ENCODE measurements around the gene SPRED3. TPM values are rescaled to one million over a fixed set of nuclear protein-coding genes. Genes with fewer than 3 reads are reported as not detected.

SPRED3 gene
- total RNA-seq, 1 experiment from 2014 or later = 7.2 TPM

GRCh38 chr19:38375098-38375493 is 13.4 kb upstream of the SPRED3 start:
- DNase-seq (ENCODE audit: low spot score) = no peak
- no peak for ATAC-seq
- Mint-ChIP-seq H3K9me3 (no peaks in the 10 kb centered on the region), H3K36me3 (peaks cover 12% of the 10 kb centered on the region), H3K27ac (peak overlapping the region; percentile 32), H3K4me3 (peak overlapping the region; percentile 100), H3K27me3 (ENCODE audit: low read depth) (peaks cover 22% of the 10 kb centered on the region), H3K4me1 (peaks cover 14% of the 10 kb centered on the region)
- CTCF ChIA-PET = interaction anchor here (0.6 to 4.8 kb wide), 10 partner anchors 11 to 232 kb away, joined by 4 to 94 read pairs (median 7); partner anchors contain the start of genes C19orf33, FAM98C, GGN and SPRED3
- POLR2A ChIA-PET = interaction anchor here (1.2 to 2.5 kb wide), 5 partner anchors 13 to 55 kb away, joined by 4 to 27 read pairs (median 6); partner anchors contain the start of genes FAM98C, GGN, KCNK6 and SPRED3
- TF ChIP-seq NR2C2 (CRISPR knock-in tag; IDR thresholded peaks at IDR 0.05) (no peak), ELF4 (CRISPR knock-in tag; IDR thresholded peaks at IDR 0.05; ENCODE audit: low read depth) (no peak), NFATC4 (CRISPR knock-in tag; IDR thresholded peaks at IDR 0.05) (no peak), RORB (CRISPR knock-in tag; IDR thresholded peaks at IDR 0.05) (no peak), ATF2 (CRISPR knock-in tag; IDR thresholded peaks at IDR 0.05; ENCODE audit: borderline replicate concordance, low read depth) (no peak), ZNF396 (CRISPR knock-in tag; IDR thresholded peaks at IDR 0.05; ENCODE audit: borderline replicate concordance) (no peak), TP53 (CRISPR knock-in tag; IDR thresholded peaks at IDR 0.05) (no peak), ZNF423 (CRISPR knock-in tag; IDR thresholded peaks at IDR 0.05) (no peak), IRF1 (CRISPR knock-in tag; IDR thresholded peaks at IDR 0.05) (no peak), ESRRA (CRISPR knock-in tag; IDR thresholded peaks at IDR 0.05; ENCODE audit: borderline replicate concordance) (no peak)
- TF ChIP-seq, protein P1, sequence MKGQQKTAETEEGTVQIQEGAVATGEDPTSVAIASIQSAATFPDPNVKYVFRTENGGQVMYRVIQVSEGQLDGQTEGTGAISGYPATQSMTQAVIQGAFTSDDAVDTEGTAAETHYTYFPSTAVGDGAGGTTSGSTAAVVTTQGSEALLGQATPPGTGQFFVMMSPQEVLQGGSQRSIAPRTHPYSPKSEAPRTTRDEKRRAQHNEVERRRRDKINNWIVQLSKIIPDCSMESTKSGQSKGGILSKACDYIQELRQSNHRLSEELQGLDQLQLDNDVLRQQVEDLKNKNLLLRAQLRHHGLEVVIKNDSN (CRISPR knock-in tag; IDR thresholded peaks at IDR 0.05) = no peak
- TF ChIP-seq, protein P2, sequence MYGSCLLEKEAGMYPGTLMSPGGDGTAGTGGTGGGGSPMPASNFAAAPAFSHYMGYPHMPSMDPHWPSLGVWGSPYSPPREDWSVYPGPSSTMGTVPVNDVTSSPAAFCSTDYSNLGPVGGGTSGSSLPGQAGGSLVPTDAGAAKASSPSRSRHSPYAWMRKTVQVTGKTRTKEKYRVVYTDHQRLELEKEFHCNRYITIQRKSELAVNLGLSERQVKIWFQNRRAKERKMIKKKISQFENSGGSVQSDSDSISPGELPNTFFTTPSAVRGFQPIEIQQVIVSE (CRISPR knock-in tag; IDR thresholded peaks at IDR 0.05; ENCODE audit: borderline replicate concordance) = no peak

DNA sequence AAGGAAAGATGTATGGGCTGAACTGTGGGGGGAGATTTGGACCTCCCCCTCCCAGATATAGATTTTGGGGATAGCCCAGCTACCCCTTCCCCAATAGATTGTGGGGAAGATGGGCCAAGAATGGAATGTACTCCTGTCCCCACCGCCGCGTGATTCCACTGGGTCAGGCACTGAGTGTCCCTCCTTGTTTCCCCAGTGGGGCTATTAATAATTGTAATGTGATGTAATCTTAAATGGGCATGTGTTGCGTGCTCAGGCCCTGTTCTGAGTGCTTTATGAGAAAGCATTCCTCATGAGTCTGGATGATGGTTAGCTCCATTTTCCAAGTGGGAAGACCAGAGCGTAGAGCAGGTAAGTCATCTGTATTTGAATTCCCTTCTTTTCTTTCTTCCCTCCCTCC is 12.7 kb upstream of the SPRED3 start:
- POLR2A ChIA-PET = interaction anchor here (0.6 to 1.8 kb wide), 3 partner anchors 12 to 27 kb away, joined by 4 to 6 read pairs (median 4); partner anchors contain the start of genes FAM98C and GGN
- peaks cover 15% of the 10 kb centered on the region for H3K27me3 Mint-ChIP-seq (ENCODE audit: low read depth)
- peaks cover 14% of the 10 kb centered on the region for H3K36me3 Mint-ChIP-seq
- DNase-seq (ENCODE audit: low spot score) (no peak), ATAC-seq (no peak)
- no peak overlapping the region for H3K27ac Mint-ChIP-seq
- H3K9me3 Mint-ChIP-seq = no peaks in the 10 kb centered on the region
- CTCF ChIA-PET = interaction anchor here (0.6 to 4.8 kb wide), 4 partner anchors 10 to 114 kb away, joined by 3 to 94 read pairs (median 6); partner anchors contain the start of genes FAM98C, GGN and SPRED3
- peaks cover 14% of the 10 kb centered on the region for H3K4me1 Mint-ChIP-seq
- peak overlapping the region; percentile 100 for H3K4me3 Mint-ChIP-seq
- TF ChIP-seq ERG (CRISPR knock-in tag; IDR thresholded peaks at IDR 0.05) (no peak), ATF2 (CRISPR knock-in tag; IDR thresholded peaks at IDR 0.05; ENCODE audit: borderline replicate concordance, low read depth) (no peak), ZNF416 (CRISPR knock-in tag; IDR thresholded peaks at IDR 0.05) (no peak), MYBL2 (CRISPR knock-in tag; IDR thresholded peaks at IDR 0.05) (no peak), ESRRA (CRISPR knock-in tag; IDR thresholded peaks at IDR 0.05; ENCODE audit: borderline replicate concordance) (no peak), ZNF263 (CRISPR knock-in tag; IDR thresholded peaks at IDR 0.05; ENCODE audit: low read depth) (no peak), ZNF281 (CRISPR knock-in tag; IDR thresholded peaks at IDR 0.05) (no peak)
- TF ChIP-seq, protein P3, sequence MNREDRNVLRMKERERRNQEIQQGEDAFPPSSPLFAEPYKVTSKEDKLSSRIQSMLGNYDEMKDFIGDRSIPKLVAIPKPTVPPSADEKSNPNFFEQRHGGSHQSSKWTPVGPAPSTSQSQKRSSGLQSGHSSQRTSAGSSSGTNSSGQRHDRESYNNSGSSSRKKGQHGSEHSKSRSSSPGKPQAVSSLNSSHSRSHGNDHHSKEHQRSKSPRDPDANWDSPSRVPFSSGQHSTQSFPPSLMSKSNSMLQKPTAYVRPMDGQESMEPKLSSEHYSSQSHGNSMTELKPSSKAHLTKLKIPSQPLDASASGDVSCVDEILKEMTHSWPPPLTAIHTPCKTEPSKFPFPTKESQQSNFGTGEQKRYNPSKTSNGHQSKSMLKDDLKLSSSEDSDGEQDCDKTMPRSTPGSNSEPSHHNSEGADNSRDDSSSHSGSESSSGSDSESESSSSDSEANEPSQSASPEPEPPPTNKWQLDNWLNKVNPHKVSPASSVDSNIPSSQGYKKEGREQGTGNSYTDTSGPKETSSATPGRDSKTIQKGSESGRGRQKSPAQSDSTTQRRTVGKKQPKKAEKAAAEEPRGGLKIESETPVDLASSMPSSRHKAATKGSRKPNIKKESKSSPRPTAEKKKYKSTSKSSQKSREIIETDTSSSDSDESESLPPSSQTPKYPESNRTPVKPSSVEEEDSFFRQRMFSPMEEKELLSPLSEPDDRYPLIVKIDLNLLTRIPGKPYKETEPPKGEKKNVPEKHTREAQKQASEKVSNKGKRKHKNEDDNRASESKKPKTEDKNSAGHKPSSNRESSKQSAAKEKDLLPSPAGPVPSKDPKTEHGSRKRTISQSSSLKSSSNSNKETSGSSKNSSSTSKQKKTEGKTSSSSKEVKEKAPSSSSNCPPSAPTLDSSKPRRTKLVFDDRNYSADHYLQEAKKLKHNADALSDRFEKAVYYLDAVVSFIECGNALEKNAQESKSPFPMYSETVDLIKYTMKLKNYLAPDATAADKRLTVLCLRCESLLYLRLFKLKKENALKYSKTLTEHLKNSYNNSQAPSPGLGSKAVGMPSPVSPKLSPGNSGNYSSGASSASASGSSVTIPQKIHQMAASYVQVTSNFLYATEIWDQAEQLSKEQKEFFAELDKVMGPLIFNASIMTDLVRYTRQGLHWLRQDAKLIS (CRISPR knock-in tag; IDR thresholded peaks at IDR 0.05; ENCODE audit: borderline replicate concordance) = no peak
- TF ChIP-seq, protein P4, sequence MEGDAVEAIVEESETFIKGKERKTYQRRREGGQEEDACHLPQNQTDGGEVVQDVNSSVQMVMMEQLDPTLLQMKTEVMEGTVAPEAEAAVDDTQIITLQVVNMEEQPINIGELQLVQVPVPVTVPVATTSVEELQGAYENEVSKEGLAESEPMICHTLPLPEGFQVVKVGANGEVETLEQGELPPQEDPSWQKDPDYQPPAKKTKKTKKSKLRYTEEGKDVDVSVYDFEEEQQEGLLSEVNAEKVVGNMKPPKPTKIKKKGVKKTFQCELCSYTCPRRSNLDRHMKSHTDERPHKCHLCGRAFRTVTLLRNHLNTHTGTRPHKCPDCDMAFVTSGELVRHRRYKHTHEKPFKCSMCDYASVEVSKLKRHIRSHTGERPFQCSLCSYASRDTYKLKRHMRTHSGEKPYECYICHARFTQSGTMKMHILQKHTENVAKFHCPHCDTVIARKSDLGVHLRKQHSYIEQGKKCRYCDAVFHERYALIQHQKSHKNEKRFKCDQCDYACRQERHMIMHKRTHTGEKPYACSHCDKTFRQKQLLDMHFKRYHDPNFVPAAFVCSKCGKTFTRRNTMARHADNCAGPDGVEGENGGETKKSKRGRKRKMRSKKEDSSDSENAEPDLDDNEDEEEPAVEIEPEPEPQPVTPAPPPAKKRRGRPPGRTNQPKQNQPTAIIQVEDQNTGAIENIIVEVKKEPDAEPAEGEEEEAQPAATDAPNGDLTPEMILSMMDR (IDR thresholded peaks at IDR 0.05) = no peak

All from WTC11 (cell line).